ENCODE measurements around the gene DENND2D.

DENND2D gene

DNA sequence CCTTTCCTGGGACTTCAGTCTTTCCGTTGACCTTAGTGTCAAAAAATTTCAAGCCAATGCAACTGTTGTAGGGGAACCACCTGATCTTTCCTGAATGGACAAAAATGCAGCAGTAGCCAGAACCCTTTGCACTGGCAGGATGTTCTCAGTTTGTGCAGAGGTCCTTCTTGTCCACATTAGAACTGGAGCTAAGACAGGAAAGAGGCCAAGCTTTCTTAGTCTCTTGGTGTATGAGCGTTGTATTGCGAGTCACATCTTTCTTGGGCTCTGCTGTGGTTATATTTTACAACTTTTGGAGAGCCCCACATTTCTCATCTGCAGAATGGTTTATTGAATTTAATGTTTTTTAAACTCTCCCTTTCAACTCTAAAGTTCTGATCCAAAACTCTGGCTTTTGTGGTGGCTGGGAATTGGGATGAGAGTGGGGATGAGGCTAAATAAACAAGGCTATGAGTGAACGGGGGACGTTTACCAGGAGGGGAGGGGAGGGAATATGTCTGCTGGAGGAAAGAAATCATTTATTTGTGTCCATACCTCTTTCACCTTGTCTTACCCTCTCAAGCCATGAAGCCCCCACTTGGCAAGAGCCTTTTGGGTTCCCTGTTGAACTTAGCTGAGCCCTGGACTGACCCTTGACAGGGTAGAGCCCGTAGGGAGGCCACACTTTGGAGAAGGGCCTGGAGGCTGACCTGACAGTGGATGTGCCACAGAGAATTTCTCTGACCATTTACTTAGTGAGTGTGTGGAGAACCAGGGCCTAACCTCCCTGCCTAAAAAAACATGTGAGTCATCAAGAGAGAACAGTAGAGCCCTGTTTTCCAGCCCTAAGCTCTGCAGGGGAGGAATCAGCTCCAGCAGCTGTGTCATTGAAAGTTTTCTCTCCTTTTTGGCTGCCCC, 27.7 kb upstream of the DENND2D start:
- no peak overlapping the region for H3K4me3 ChIP-seq (ENCODE audit: low read depth, low read length)
- no peak for DNase-seq (ENCODE audit: low read depth)
- no peak for TF ChIP-seq CTCF (IDR thresholded peaks at IDR 0.05; ENCODE audit: control insufficient read depth, extremely low read depth, insufficient read depth)

GRCh38 chr1:111227434-111227833, 27.0 kb upstream of the DENND2D start, which contains the start of gene CHI3L2:
CHI3L2 (plus strand) TSS chr1:111227713; CDS start chr1:111227730, 17 bp downstream.
- TF ChIP-seq CTCF (IDR thresholded peaks at IDR 0.05; ENCODE audit: control insufficient read depth, extremely low read depth, insufficient read depth) = no peak
- H3K4me3 ChIP-seq (ENCODE audit: low read depth, low read length) = no peak within 1 kb of the TSS
- no peak for DNase-seq (ENCODE audit: low read depth)

DNA sequence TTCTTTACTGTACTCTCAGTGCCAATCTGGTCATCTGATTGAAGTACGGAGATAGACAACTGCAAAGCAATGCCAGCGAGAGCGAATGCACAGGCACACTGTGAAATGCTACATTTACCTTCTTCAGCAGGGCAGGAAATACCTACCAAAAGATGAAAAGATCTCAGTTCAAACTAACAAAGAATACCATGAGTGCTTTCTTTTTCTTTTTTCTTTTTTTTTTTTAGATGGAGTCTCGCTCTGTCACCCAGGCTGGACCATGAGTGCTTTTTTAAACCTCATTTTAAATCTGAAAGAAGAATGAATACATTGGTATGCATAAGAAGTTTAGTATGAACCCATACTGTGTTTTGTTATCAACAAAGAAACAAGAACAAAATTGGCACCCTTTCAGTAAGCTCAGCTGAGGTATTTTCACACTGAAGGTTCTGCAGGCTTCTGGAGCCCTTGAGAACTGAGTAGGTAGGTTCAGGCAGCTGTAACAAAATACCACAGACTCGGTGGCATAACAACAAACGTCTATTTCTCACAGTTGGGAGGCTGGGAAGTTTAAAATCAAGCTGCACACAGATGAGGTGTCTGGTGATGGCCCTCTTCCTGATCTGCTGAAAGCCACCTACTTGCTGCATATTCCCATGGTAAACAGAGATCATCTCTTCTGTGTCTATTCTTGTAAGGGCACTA, 25.4 kb upstream of the DENND2D start:
- DNase-seq (ENCODE audit: low read depth) = no peak
- no peak overlapping the region for H3K4me3 ChIP-seq (ENCODE audit: low read depth, low read length)
- TF ChIP-seq CTCF (IDR thresholded peaks at IDR 0.05; ENCODE audit: control insufficient read depth, extremely low read depth, insufficient read depth) = no peak

- TF ChIP-seq CTCF (IDR thresholded peaks at IDR 0.05; ENCODE audit: control insufficient read depth, extremely low read depth, insufficient read depth) = no peak
- DNase-seq (ENCODE audit: low read depth) = no peak
- H3K4me3 ChIP-seq (ENCODE audit: low read depth, low read length) = no peak overlapping the region
Observed at GRCh38 chr1:111225091-111225490, 24.6 kb upstream of the DENND2D start.

DNA sequence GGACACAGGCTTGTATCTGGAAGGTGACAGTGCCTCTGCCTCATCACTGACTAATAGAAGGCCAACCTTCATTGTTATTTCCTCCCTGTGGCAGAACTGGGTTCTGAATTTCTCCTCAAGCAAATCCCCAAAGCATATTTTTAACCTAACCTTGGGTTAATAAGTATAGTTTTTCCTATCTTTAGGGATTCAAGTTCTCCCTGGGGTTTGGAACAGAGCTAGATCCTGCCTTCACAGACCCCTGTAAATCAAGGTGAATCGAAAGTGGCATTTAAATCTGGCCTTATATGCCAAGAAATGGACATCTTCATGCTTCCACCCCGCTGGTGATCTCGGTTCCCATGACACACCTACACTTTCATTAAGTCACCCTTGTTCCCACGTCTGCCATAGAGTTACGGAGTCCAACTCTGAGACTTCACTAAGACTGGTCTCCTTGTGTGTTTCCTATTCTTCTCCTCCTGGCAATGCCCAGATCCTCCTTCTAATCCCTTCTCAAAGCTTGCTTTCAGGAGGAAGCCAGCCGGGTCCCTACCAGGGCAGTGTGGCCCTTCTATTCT, 22.8 kb upstream of the DENND2D start:
- H3K4me3 ChIP-seq (ENCODE audit: low read depth, low read length) = no peak overlapping the region
- TF ChIP-seq CTCF (IDR thresholded peaks at IDR 0.05; ENCODE audit: control insufficient read depth, extremely low read depth, insufficient read depth) = no peak
- no peak for DNase-seq (ENCODE audit: low read depth)

GRCh38 chr1:111222308-111223125, 22.1 kb upstream of the DENND2D start:
- TF ChIP-seq CTCF (IDR thresholded peaks at IDR 0.05; ENCODE audit: control insufficient read depth, extremely low read depth, insufficient read depth) = peak; percentile 85
- DNase-seq (ENCODE audit: low read depth) = peak; percentile 31
- no peak overlapping the region for H3K4me3 ChIP-seq (ENCODE audit: low read depth, low read length)

Measured in LNCaP clone FGC (cell line).